ENCODE measurements around the gene DOK3.
"Not testable (repeated sequence)": the region's sequence is repeated elsewhere in the genome, so short reads cannot be mapped to it uniquely, and the experiment has no call there.

Gene DOK3

GRCh38 chr5:177535125-177535524 lies 25.5 kb upstream of the DOK3 start:
- DNase-seq (ENCODE audit: low read depth in 2 of 2) = no peak

GRCh38 chr5:177534433-177534832 lies 24.8 kb upstream of the DOK3 start:
- not testable (repeated sequence) for DNase-seq (ENCODE audit: low read depth in 2 of 2)

GRCh38 chr5:177531209-177531940 lies 21.7 kb upstream of the DOK3 start:
- DNase-seq (ENCODE audit: low read depth in 2 of 2) = no peak

GRCh38 chr5:177530638-177531037 lies 21.0 kb upstream of the DOK3 start:
- DNase-seq (ENCODE audit: low read depth in 2 of 2) = no peak

- no peak for DNase-seq (ENCODE audit: low read depth in 2 of 2)
Observed at GRCh38 chr5:177529247-177530203, 19.9 kb upstream of the DOK3 start.

- no peak for DNase-seq (ENCODE audit: low read depth in 2 of 2)
Observed at GRCh38 chr5:177528631-177529030, 19.0 kb upstream of the DOK3 start.

GRCh38 chr5:177527595-177527994 lies 18.0 kb upstream of the DOK3 start:
- DNase-seq (ENCODE audit: low read depth in 2 of 2) = no peak

GRCh38 chr5:177526791-177527190 lies 17.2 kb upstream of the DOK3 start:
- DNase-seq (ENCODE audit: low read depth in 2 of 2) = no peak

GRCh38 chr5:177526191-177526590 lies 16.6 kb upstream of the DOK3 start:
- DNase-seq (ENCODE audit: low read depth in 2 of 2) = no peak

GRCh38 chr5:177524941-177525655 lies 15.5 kb upstream of the DOK3 start:
- DNase-seq (ENCODE audit: low read depth in 2 of 2) = no peak

GRCh38 chr5:177524539-177524900 lies 14.9 kb upstream of the DOK3 start:
- DNase-seq (ENCODE audit: low read depth in 2 of 2) = no peak

GRCh38 chr5:177523711-177524538 lies 14.3 kb upstream of the DOK3 start:
- DNase-seq (ENCODE audit: low read depth in 2 of 2) = no peak

- no peak for DNase-seq (ENCODE audit: low read depth in 2 of 2)
Observed at GRCh38 chr5:177520916-177521513, 11.4 kb upstream of the DOK3 start.

GRCh38 chr5:177520271-177520670 lies 10.6 kb upstream of the DOK3 start:
- no peak for DNase-seq (ENCODE audit: low read depth in 2 of 2)

- no peak for DNase-seq (ENCODE audit: low read depth in 2 of 2)
Observed at GRCh38 chr5:177519463-177520235, 10.0 kb upstream of the DOK3 start.

- DNase-seq (ENCODE audit: low read depth in 2 of 2) = peak; percentile 90
Observed at GRCh38 chr5:177516601-177517568, 7.3 kb upstream of the DOK3 start, which contains the start of gene DDX41. TSS of gene DDX41 (minus strand) at chr5:177516961. CDS start at chr5:177516945, 16 bp downstream.

- no peak for DNase-seq (ENCODE audit: low read depth in 2 of 2)
Observed at GRCh38 chr5:177515580-177515979, 6.0 kb upstream of the DOK3 start.

- DNase-seq (ENCODE audit: low read depth in 2 of 2) = no peak
Observed at GRCh38 chr5:177514541-177514940, 4.9 kb upstream of the DOK3 start.

GRCh38 chr5:177513500-177513899 lies 3.9 kb upstream of the DOK3 start:
- DNase-seq (ENCODE audit: low read depth in 2 of 2) = no peak
